Fibroblast of lung (primary cell): ENCODE data around the gene IER5L. TPM values are rescaled to one million over a fixed set of nuclear protein-coding genes. Genes with fewer than 3 reads are reported as not detected.
A peak's percentile ranks its signal among the peaks of the same experiment; 100 is the strongest.

Experiments used
- DNase-seq, 2 donors: peaks; one replicate each; pipeline versions ENCODE4 v3.0.0 to v3.0.0-alpha.2; 2010; ENCODE audit warnings: low read depth in 2 of 2
- H2AFZ ChIP-seq: 2 replicates; pipeline ENCODE4 v1.5.1; 2012; ENCODE audit warnings: low read length, control low read depth, inconsistent platforms
- H3K27ac ChIP-seq: 2 replicates; pipeline ENCODE4 v1.5.1; 2011; ENCODE audit warnings: low read length, control low read depth; ENCODE audit not compliant: insufficient read depth
- H3K27me3 ChIP-seq: 2 replicates; pipeline ENCODE4 v1.5.1; 2011; ENCODE audit warnings: mild to moderate bottlenecking, low read length; ENCODE audit not compliant: control insufficient read depth, insufficient read depth
- H3K36me3 ChIP-seq: 2 replicates; pipeline ENCODE4 v1.5.1; 2011; ENCODE audit warnings: low read length; ENCODE audit not compliant: control insufficient read depth, insufficient read depth
- H3K4me1 ChIP-seq: 2 replicates; pipeline ENCODE4 v1.5.1; 2011; ENCODE audit warnings: low read length; ENCODE audit not compliant: control insufficient read depth, insufficient read depth; ENCODE audit errors: extremely low read depth
- H3K4me2 ChIP-seq: 2 replicates; pipeline ENCODE4 v1.5.1; 2011; ENCODE audit warnings: low read length, control low read depth; ENCODE audit not compliant: insufficient read depth; ENCODE audit errors: extremely low read depth
- H3K4me3 ChIP-seq, 4 experiments: fragments of 200-600 bp in 1 of 4; sonication (generic) in 1 of 4; replicated peaks in 1 of 4; 2 replicates each; pipeline ENCODE4 v1.5.1; 2011 to 2016; ENCODE audit warnings: low read length in 4 of 4, low read depth in 3 of 4, mild to moderate bottlenecking in 3 of 4, control low read depth in 2 of 4, inconsistent platforms in 1 of 4, mixed read lengths in 1 of 4; ENCODE audit not compliant: insufficient read depth in 1 of 4; ENCODE audit errors: control extremely low read depth in 1 of 4
- H3K79me2 ChIP-seq: 2 replicates; pipeline ENCODE4 v1.5.1; 2012; ENCODE audit warnings: mild to moderate bottlenecking, low read length, inconsistent platforms; ENCODE audit not compliant: control insufficient read depth, insufficient read depth
- H3K9ac ChIP-seq: 2 replicates; pipeline ENCODE4 v1.5.1; 2011; ENCODE audit warnings: mild to moderate bottlenecking, low read length, control low read depth; ENCODE audit not compliant: insufficient read depth
- H3K9me3 ChIP-seq: 2 replicates; pipeline ENCODE4 v1.5.1; 2012; ENCODE audit warnings: low read depth, low read length; ENCODE audit not compliant: control insufficient read depth, insufficient read depth
- H4K20me1 ChIP-seq: 2 replicates; pipeline ENCODE4 v1.5.1; 2011; ENCODE audit warnings: low read length; ENCODE audit not compliant: control insufficient read depth, insufficient read depth; ENCODE audit errors: extremely low read depth
- EZH2 ChIP-seq: IDR thresholded peaks from 2 replicates; pipeline ENCODE4 v1.5.1; 2012; ENCODE audit warnings: low read length, control low read depth, mild to moderate bottlenecking; ENCODE audit errors: missing control alignments
- polyA minus RNA-seq: library from RNA; depleted of rRNA, polyadenylated mRNA; stranded (reverse); fragments of >200 nt; gene quantifications from 2 replicates; pipeline ENCODE4 v1.2.3, GENCODE V29; 2011; ENCODE audit warnings: low replicate concordance
- polyA plus RNA-seq, 2 donors: library from polyadenylated mRNA; depleted of rRNA in 1 of 2; stranded (reverse) in 1 of 2; unstranded in 1 of 2; fragments of >200 nt; gene quantifications; 2 replicates each; pipeline ENCODE4 v1.2.1, GENCODE V29; 2011 to 2012; ENCODE audit warnings: missing spikeins in 1 of 2
- total RNA-seq: library from RNA; depleted of rRNA; stranded (reverse); fragments of >200 nt; gene quantifications from 2 replicates; pipeline ENCODE4 v1.2.1, GENCODE V29; 2014
- TF ChIP-seq, protein P1 (sequence below), 2 donors: IDR thresholded peaks in 1 of 2; conservative IDR thresholded peaks in 1 of 2; 1 replicate in 1 of 2; 2 replicates in 1 of 2; pipeline ENCODE4 v1.5.1; 2011 to 2012; ENCODE audit warnings: low read length in 2 of 2, control low read depth in 1 of 2, inconsistent platforms in 1 of 2, low read depth in 1 of 2, mild to moderate bottlenecking in 1 of 2

IER5L gene
- total RNA-seq = 71.5 and 97.3 TPM in 2 replicates
- polyA plus RNA-seq = 4.1 and 9.2 TPM in 2 replicates
- 13.6 and 19.5 TPM in 2 replicates for polyA plus RNA-seq (2012)
- polyA minus RNA-seq = 4.1 and 7.5 TPM in 2 replicates

- no peak within 1 kb of the TSS for H2AFZ ChIP-seq
- no peaks in the 10 kb centered on the region for H4K20me1 ChIP-seq
- peak; percentile 91 to 95 for DNase-seq
Observed at GRCh38 chr9:129177791-129178567, at the start of gene IER5L. Gene IER5L, minus strand, starts transcription at chr9:129178261. Its CDS starts 209 bp downstream, at chr9:129178052.

DNA sequence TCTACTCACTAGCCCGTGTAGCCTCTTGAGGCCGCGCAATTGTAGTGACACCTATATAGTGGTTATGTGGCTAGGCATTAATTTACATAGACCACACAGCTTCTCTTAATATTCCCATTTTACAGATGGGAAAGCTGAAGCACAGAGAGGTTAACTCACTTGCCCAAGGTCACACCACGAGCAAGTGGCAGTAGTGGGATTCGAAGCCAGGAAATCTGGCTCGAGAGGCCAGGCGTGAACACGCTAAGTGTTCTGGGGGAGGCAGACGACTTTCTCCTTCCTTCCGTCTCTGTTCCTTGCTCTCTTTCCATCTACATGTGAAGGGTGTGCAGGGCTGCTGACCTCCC is 49.8 kb upstream of the IER5L start:
- no peaks in the 10 kb centered on the region for H3K27me3 ChIP-seq

More at GRCh38 chr9:129177791-129178567, at the start of gene IER5L:
- H3K4me2 ChIP-seq = peak within 1 kb of the TSS; percentile 90
- H3K36me3 ChIP-seq = no peaks in the 10 kb centered on the region
- H3K4me3 ChIP-seq = peak within 1 kb of the TSS; percentile 80 to 96 (median 95)
- H3K27me3 ChIP-seq = no peaks in the 10 kb centered on the region
- peaks cover 15% of the 10 kb centered on the region for H3K4me1 ChIP-seq
- H3K79me2 ChIP-seq = peaks cover 21% of the 10 kb centered on the region
- H3K27ac ChIP-seq = peak within 1 kb of the TSS; percentile 93
- TF ChIP-seq EZH2 = no peak
- TF ChIP-seq, protein P1, sequence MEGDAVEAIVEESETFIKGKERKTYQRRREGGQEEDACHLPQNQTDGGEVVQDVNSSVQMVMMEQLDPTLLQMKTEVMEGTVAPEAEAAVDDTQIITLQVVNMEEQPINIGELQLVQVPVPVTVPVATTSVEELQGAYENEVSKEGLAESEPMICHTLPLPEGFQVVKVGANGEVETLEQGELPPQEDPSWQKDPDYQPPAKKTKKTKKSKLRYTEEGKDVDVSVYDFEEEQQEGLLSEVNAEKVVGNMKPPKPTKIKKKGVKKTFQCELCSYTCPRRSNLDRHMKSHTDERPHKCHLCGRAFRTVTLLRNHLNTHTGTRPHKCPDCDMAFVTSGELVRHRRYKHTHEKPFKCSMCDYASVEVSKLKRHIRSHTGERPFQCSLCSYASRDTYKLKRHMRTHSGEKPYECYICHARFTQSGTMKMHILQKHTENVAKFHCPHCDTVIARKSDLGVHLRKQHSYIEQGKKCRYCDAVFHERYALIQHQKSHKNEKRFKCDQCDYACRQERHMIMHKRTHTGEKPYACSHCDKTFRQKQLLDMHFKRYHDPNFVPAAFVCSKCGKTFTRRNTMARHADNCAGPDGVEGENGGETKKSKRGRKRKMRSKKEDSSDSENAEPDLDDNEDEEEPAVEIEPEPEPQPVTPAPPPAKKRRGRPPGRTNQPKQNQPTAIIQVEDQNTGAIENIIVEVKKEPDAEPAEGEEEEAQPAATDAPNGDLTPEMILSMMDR (conservative IDR thresholded peaks at IDR 0.05 in 1 of 2, IDR thresholded peaks at IDR 0.05 in 1 of 2; ENCODE audit: low read depth in 1 of 2, low read length in 2 of 2) = no peak
- peak within 1 kb of the TSS; percentile 90 for H3K9ac ChIP-seq
- no peaks in the 10 kb centered on the region for H3K9me3 ChIP-seq

GRCh38 chr9:129225815-129226214 is 47.8 kb upstream of the IER5L start:
- Histone ChIP-seq H3K79me2 (no peaks in the 10 kb centered on the region), H3K27ac (no peak overlapping the region), H3K4me1 (peaks cover 3% of the 10 kb centered on the region), H2AFZ (no peak overlapping the region), H3K27me3 (no peaks in the 10 kb centered on the region), H3K36me3 (no peaks in the 10 kb centered on the region), H4K20me1 (no peaks in the 10 kb centered on the region), H3K4me2 (peak overlapping the region; percentile 30), H3K9me3 (no peaks in the 10 kb centered on the region), H3K9ac (no peak overlapping the region), H3K4me3 (no peak overlapping the region)
- no peak for TF ChIP-seq EZH2
- TF ChIP-seq, protein P1 (conservative IDR thresholded peaks at IDR 0.05 in 1 of 2, IDR thresholded peaks at IDR 0.05 in 1 of 2; ENCODE audit: low read depth in 1 of 2, low read length in 2 of 2) = no peak
- DNase-seq = peak; percentile 56 to 95

More for the DNA sequence above, 49.8 kb upstream of the IER5L start:
- DNase-seq = no peak
- no peak overlapping the region for H3K4me3 ChIP-seq
- H3K79me2 ChIP-seq = no peaks in the 10 kb centered on the region
- no peaks in the 10 kb centered on the region for H4K20me1 ChIP-seq
- no peaks in the 10 kb centered on the region for H3K36me3 ChIP-seq
- H3K4me2 ChIP-seq = no peak overlapping the region
- TF ChIP-seq EZH2 = no peak
- TF ChIP-seq, protein P1 (conservative IDR thresholded peaks at IDR 0.05 in 1 of 2, IDR thresholded peaks at IDR 0.05 in 1 of 2; ENCODE audit: low read depth in 1 of 2, low read length in 2 of 2) = no peak
- H3K27ac ChIP-seq = no peak overlapping the region
- no peak overlapping the region for H2AFZ ChIP-seq
- H3K4me1 ChIP-seq = peaks cover 3% of the 10 kb centered on the region
- H3K9ac ChIP-seq = no peak overlapping the region
- no peaks in the 10 kb centered on the region for H3K9me3 ChIP-seq
